CD4-positive, alpha-beta T cell treated with Interleukin-6 at 100 ng/mL for 8 hours (primary cell): ENCODE results near the gene ARID5B.
"Not testable (repeated sequence)": the region's sequence is repeated elsewhere in the genome, so short reads cannot be mapped to it uniquely, and the experiment has no call there.

Source experiments
- DNase-seq: peaks from one replicate; pipeline ENCODE4 v3.0.0-alpha.2; 2020; ENCODE audit warnings: mixed read lengths, low spot score

Gene ARID5B, protein sequence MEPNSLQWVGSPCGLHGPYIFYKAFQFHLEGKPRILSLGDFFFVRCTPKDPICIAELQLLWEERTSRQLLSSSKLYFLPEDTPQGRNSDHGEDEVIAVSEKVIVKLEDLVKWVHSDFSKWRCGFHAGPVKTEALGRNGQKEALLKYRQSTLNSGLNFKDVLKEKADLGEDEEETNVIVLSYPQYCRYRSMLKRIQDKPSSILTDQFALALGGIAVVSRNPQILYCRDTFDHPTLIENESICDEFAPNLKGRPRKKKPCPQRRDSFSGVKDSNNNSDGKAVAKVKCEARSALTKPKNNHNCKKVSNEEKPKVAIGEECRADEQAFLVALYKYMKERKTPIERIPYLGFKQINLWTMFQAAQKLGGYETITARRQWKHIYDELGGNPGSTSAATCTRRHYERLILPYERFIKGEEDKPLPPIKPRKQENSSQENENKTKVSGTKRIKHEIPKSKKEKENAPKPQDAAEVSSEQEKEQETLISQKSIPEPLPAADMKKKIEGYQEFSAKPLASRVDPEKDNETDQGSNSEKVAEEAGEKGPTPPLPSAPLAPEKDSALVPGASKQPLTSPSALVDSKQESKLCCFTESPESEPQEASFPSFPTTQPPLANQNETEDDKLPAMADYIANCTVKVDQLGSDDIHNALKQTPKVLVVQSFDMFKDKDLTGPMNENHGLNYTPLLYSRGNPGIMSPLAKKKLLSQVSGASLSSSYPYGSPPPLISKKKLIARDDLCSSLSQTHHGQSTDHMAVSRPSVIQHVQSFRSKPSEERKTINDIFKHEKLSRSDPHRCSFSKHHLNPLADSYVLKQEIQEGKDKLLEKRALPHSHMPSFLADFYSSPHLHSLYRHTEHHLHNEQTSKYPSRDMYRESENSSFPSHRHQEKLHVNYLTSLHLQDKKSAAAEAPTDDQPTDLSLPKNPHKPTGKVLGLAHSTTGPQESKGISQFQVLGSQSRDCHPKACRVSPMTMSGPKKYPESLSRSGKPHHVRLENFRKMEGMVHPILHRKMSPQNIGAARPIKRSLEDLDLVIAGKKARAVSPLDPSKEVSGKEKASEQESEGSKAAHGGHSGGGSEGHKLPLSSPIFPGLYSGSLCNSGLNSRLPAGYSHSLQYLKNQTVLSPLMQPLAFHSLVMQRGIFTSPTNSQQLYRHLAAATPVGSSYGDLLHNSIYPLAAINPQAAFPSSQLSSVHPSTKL

DNA sequence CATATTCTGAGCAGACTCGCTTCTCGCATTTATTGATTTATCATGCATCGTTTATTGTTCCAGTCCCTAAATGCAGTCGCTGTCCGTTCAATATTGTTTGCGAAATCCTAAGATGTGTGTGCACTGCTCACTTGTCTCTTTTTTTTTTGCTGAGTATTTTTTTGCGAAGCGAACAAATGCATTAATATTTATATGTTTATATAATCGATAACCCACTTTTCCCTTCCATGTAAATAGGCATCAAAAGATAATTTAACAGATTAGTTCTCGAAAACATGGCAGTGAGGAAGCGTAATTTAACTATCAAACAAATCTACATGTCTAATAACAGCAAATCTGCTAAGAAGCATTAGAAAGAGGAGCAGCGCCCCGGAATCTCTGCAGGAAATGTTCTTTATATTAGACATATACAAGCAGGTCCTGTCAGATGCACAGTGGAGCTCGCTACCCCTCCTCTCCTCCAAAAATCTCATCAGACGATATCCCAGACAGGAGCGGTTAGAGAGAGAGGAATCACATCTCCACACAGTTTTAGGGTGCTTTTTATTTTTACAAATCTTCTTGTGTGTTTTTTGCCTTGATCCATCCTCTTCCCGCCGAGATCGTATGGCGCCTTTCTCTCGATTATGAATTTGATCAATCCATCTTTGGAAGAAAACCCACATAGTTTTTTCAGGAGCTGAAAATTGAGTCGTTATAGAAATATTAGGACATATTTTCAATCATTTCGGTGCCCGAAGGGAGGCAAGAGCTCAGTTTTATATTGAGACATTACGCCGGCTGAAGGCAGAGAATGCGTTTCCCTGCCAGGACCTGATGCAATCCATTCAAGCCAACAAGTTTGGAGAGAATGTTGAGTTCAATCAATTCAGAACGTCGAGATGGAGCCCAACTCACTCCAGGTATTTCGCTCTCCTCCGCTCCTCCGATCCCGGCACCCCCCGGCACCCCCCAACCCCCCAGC lies at the start of gene ARID5B:
Gene ARID5B, plus strand, starts transcription at position 871 of the 964 bp plus-strand sequence. Its CDS starts 11 bp downstream, at position 882.
- peak; percentile 55 for DNase-seq

DNA sequence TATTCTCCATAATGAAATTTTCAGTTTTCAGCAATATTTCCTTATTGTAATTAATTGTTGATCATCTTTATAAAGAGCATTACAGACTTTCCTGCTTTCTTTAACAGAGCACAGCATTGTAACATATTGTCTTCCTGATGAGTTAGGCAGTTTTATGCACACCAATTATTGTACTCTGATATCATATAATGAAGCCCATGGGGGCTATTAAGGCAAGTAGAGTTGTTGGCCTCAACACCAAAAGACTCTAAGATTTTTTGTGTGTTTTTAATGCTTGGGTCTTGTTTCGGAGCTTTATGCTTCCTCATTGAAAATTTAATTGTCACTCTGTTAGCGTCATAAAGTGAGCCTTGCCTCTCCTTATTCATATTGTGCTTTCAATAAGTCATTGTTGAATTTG lies 49.2 kb upstream of the ARID5B start:
- DNase-seq, result no peak

DNA sequence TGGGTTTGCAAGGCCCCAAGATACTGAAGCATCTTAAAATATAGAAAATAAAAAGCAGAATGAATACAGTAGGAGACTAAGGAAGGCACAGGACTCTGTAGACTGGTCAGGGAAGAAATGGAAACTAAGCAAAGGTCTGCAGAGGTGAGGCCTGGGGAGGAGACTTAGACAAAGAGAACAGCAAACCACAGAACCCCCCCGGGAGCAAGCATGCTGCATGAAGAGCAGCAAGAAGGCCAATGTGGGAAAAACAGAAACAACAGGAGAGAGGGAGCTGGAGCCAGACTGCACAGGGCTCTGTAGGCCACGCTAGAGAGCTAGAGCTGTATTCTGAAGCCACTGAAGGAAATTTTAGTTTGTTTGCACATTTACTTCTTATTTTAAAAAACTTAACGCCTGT lies 45.7 kb upstream of the ARID5B start:
- DNase-seq, result no peak

DNA sequence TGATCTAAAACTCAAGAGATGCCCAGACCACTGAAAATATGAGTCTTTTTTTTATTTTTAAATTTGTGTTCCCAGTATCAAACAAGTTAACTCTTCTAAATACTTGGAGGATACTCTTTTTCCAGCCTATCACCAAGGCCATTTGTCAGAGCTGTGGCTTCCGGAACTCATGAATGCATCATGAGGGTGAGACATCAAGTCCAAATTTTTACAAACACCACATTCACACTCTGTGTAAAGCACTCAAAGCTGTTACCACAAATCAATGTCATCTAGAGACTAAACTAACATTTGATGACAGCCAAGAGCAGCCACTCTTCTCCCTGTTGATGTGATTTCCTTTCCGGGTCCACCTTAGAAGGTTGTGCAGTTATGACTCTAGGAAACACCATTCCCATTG lies 43.8 kb upstream of the ARID5B start:
- DNase-seq, result no peak

DNA sequence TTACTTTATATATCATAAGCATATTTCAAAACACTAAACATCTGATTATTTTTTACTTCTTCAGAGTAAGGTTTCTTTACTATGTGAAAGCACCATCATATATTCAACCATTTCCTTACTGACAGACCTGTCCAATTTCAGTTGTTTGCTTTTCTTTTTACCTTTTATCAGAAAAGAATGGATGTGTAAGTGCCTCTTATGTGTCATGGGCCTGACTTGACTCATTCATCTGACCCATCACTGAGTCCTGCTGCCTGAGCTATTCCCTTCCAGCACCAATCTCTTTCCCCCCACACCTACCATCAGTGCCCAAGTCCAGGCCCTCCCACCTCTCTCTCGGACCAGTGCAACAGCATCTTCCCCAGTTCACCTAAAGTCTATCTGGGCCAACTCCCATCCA lies 41.7 kb upstream of the ARID5B start:
- DNase-seq, result no peak

DNA sequence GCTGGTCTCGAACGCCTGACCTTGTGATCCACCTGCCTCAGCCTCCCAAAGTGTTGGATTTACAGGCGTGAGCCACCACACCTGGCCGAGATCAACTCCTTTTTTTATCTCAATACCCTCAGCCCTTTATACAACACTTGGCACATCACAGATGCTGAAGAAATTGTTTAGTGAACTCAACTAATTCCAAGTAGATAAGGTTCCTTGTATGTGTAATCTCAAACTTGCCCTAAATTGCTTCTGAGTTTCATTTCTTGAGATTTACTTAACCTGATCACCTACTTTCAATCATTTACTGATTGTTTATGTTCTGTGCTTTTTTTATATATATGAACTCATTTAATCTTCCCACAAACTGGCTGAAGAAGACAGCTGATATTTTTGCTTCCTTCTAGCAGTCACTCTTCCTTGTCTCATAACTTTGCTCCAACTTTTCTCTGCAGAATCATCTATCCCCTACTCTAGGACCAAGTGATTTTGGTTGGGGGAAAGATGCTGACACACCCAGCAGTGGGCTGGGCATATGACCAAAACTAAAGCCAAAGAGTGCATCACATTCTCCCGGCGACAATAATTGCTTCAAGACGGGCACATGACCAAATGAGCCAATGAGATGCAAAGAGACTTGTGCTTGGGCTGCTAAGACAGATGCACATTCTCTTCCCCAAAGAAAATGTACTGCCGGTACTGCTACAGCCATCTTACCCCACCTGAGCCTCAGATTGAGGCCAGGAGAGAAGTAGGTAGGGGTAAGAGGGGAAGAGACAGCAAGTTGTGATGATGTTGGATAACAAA lies 40.3 kb upstream of the ARID5B start:
- DNase-seq, result no peak

DNA sequence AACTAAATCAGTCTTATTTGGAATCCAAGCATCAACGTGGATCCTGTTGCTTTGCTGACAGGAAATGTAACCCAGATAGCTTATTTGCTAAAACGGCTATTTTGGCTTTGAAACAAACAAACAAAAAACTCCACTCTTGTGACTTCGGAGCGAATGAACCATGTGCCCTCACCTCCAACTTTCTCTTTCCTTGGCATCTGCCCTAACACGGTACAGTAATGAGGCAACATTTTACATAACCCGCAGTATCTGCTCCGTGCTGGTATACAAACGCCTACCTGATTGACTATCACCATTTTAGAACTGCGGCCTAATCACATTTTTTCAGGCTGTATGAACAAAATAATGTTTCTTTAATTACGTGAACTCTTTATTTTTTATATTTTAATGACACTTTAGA lies 37.5 kb upstream of the ARID5B start:
- DNase-seq, result no peak

DNA sequence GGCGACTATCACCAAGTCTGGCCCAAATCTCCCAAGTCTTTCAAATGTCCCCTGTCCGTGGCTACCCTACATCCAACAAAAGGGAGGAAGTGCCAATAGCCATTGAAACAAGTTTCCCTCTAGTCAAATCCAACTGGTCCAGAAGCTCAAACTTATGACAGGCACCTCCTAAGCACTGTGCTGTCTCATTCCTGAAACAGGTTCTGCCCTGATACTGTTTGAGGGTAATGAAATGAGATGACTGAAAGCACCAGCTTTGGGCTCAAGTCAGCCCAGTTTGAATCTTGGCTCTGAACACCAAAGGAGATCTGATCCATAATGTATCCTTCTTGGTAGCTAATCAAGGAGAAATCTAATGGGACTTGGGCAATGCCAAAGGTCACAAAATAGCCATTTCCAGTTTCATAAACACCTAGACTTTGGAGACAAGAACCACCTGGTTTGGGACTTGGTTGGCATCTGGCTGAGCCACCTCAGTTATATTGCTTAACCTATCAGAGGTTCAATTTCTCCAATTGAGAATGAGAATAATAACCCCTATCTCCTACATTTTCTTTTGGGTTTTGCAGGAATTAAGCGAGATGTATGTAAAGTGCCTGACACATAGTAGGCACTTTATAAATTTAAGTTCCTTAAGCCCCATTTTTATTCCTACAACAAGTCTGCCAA lies 34.7 kb upstream of the ARID5B start:
- DNase-seq, result no peak

DNA sequence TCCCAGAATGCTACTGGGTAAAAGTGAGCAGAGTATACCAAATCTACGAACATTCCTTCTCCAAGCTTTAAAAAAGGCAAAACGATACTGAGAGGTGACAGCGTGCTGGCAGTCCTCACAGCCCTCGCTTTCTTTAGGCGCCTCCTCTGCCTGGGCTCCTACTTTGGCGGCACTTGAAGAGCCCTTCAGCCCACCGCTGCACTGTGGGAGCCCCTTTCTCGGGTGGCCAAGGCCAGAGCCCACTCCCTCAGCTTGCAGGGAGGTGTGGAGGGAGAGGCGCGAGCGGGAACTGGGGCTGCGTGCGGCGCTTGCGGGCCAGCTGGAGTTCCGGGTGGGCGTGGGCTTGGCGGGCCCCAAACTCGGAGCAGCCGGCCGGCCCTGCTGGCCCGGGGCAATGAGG lies 34.1 kb upstream of the ARID5B start:
- not testable (repeated sequence) for DNase-seq

DNA sequence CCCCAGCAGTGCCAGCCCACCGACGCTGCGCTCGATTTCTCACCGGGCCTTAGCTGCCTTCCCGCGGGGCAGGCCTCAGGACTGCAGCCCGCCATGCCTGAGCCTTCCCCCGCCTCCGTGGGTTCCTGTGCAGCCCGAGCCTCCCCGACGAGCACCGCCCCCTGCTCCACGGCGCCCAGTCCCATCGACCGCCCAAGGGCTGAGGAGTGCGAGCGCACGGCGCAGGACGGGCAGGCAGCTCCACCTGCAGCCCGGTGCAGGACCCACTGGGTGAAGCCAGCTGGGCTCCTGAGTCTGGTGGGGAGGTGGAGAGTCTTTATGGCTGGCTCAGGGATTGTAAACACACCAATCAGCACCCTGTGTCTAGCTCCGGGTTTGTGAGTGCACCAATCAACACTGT lies 33.7 kb upstream of the ARID5B start:
- peak; percentile 61 for DNase-seq

DNA sequence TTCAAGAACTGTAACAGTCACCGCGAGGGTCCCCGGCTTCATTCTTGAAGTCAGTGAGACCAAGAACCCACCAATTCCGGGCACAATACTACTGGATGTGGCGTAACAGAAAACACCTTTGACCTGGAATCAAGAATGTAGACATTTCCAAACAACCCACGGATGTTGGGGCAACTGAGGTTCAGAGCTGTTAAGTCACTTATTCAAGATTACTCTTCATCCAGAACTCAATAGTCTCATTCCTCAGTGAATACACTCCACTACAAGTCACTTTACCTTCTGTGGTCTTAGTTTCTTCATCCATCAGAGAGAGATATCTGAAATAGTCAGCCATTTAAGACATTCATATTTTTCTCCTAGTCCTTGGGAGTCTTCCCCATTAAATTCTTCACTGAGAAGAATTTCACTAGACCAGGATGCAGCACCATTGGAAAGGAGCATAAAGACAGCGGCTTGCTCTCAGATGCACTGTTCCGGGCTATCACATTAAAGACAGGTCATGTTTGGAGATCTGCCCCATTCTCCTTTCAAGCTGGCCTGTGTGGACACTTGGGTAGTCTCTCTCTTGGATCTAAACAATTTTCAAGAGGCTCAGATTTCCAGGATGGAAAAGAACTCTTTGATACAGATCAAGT lies 32.3 kb upstream of the ARID5B start:
- DNase-seq, result no peak

DNA sequence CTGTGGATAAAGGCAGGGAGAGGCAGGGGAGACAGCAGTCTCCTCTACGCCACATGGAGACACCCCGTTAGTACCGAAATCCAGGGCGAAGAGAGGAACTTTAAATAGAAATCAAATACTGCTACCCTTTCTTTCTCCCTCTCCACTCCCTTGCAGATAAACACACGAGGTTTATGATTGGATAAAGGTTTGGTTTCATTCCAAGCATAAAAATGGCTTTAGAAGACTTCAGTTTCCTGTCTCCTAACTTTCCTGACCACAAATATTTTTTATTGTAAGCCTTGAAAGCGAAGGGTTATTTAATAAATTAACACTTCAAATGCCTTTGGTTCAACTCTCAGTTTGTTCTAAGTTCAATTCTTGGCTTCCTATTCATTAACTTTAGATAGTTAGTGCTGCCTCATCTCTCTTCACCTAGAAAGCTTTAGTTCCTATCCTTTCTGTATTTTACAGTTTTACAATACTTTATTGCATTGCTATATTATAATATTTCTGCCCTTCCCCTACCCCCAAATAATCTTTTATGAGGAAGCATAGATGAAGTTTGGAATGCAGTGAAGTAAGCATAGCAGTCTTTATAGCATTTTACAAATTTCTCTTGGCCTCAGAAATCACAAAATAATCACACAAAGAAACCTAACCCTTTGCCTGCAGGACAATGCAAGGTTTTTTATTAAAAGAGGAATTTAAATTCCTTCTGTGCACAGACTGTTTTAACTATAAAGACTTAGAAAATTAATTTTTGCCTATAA lies 31.5 kb upstream of the ARID5B start:
- no peak for DNase-seq

DNA sequence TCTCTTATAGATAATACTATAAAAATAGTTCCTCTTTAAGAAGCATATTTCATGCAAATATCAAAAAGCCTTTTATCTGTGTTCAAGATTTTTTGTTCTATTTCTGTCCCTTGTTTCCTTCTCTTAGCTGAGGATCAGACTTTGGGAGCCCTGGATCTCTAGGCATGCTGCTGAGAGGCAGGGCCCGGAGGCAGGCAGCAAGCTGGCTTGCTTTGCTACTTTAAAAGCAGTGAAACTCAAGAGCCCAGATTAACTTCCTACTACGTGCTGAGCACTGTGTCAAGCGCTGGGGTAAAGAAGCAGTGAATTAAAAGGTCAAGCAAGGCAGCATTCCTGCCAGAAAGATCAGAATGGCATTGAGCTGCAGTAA lies 31.0 kb upstream of the ARID5B start:
- no peak for DNase-seq

DNA sequence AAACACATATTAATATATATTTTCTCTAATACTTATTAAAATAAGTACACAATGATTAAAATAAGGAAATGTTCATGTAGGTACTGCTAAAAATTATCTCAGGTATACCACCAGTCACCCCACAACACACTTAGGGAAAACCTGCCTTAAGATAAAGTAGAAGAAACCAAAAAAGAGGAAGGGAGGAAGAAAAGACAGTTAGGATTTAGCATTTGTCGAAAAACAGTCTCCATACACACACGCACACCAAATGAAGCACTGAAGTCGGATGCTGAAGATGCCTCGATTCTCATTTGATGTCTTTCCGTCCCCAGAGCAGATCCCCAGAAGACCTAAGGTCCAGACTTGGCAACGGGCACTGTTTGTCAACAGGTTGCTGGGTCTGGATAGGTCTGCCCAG lies 30.0 kb upstream of the ARID5B start:
- no peak for DNase-seq

DNA sequence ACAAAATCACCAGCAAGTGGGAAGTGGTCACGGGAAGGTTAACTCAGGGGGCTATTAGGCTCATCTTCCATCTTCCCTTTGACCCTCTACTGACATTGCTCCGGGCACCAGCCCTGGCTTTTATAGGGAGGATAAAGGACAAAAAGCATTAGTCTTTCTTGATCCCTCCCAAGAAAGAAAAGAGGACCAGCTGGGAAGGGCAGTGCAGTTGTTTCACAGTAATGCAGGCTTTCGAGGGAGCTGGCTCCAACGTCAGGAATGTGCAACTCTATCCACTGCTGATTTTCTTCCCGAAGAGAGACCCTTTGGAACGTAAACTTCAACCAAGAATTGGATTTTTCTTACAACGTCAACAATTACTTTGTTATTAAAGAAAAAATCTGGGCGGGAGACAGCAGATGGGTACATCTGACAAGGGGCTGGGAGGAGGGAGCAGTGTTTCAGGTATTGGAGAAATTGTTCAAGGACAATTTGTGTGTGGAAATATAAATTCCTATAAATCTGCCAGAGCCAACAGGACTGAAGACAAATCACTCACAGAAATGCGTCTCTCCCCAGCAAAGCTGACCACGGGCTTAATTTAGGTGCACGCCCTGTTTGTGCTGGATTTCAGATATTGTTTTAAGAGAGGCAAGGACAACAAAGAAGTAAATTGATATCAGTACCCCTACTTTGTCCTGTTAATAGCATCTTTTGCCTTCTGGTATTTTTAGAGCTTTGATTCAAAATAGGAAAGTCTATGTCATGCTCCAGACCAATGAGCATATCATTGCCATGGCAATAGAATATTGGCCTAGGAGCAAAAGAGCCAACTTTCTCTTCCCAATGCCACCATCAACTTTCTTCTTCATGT lies 23.4 kb upstream of the ARID5B start:
- DNase-seq, result no peak

DNA sequence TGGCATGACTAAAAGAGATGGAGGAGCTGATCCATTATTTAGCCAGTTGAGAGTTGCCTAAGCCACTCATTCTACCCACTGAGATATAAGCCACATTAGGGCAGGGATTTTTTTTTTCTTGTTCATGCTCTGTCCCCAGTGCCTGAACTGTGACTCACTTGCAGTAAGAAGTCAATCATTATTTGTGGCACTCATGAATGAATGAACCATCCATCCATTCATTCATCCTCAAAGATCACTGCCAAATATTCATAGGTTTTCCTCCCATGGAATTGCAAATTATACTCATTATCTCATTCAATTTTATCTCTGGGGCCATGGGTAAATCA lies 22.8 kb upstream of the ARID5B start:
- no peak for DNase-seq

DNA sequence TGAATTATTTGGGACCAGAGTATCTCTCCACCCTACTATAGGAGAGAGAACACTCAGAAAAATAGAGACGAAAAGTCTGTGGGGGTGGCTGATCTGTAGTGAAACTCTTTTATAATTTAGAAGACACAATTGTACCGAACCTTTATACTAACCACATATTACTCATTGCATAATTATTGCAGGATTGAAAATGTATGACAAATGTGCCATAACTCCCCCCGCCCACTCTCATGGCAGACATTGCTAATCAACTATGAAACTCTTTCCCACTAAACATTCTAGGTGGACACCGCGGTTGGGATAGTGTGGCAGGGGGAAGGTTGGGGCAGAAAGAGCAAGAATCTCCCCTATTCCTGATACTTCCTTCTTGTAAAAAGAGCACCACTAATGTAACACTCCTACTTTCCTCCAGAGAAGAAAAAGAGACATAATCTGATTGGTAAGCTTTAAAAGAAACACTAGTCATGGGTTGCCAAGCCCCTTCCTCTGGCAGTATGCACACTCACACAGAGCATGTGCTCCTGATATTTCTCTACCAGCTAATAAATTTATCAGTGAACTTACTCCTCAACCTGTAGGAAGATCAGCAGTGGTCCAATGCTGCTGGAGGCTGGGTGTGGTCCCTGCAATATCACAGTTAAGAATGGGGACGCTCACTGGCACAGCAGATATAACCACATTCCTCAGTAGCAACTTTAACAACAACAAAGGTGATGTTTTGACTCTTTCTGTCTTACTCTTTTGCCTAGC lies 18.7 kb upstream of the ARID5B start:
- DNase-seq, result no peak
